ENCODE results near the gene RABGAP1. TPM values are rescaled to one million over a fixed set of nuclear protein-coding genes. Genes with fewer than 3 reads are reported as not detected.

The RABGAP1 gene
- polyA plus RNA-seq, 1 of the 3 experiments (the other 2 are of a cell fraction): 20.2 TPM

Small RNA genes lying within 50 kb of the gene (small RNA-seq; reads per million reads assigned to genes)
- 0 reads per million in 7 experiments for gene GPR21
- 0 reads per million in 7 experiments for gene RNY1P15

Other genes starting within 250 kb of the RABGAP1 start
- gene OR1L4, start 217.0 kb upstream of the RABGAP1 start, polyA plus RNA-seq (2012; rRNA removed): not detected in 2 replicates
- not detected in 2 replicates for gene OR1L6, start 198.7 kb upstream of the RABGAP1 start, polyA plus RNA-seq (2012; rRNA removed)
- gene OR5C1, start 152.1 kb upstream of the RABGAP1 start, polyA plus RNA-seq (2012; rRNA removed): not detected in 2 replicates
- gene OR1K1, start 140.9 kb upstream of the RABGAP1 start, polyA plus RNA-seq (2012; rRNA removed): not detected in 2 replicates
- 11.9 and 12.1 TPM in 2 replicates for gene PDCL, start 112.4 kb upstream of the RABGAP1 start, polyA plus RNA-seq (2012; rRNA removed)
- gene RC3H2, start 35.7 kb upstream of the RABGAP1 start, polyA plus RNA-seq (2012; rRNA removed): 12.4 and 15.2 TPM in 2 replicates
- gene ZBTB6, start 27.7 kb upstream of the RABGAP1 start, polyA plus RNA-seq (2012; rRNA removed): 2.2 and 3.2 TPM in 2 replicates
- gene ZBTB26, start 9.5 kb upstream of the RABGAP1 start, polyA plus RNA-seq (2012; rRNA removed): 3.9 and 6.0 TPM in 2 replicates
- not detected in 2 replicates for gene GPR21, start 92.6 kb downstream of the RABGAP1 start, polyA plus RNA-seq (2012; rRNA removed)